HFF-Myc (cell line): ENCODE measurements around the gene SUSD6.

Experiments
- DNase-seq: peaks from one replicate; pipeline ENCODE4 v3.0.0-alpha.2; 2011; ENCODE audit warnings: low read depth; ENCODE audit errors: extremely low read depth
- H3K4me3 ChIP-seq: replicated peaks from 2 replicates; pipeline ENCODE4 v1.5.1; 2011; ENCODE audit warnings: low read depth, mild to moderate bottlenecking, control low read depth, low read length
- CTCF ChIP-seq: IDR thresholded peaks from 2 replicates; pipeline ENCODE4 v1.5.1; 2012; ENCODE audit warnings: mild to moderate bottlenecking, low read depth, low read length, control low read depth; ENCODE audit errors: missing control alignments

SUSD6 gene

GRCh38 chr14:69674546-69675244 lies 63.3 kb downstream of the SUSD6 start:
- TF ChIP-seq CTCF, result no peak
- no peak overlapping the region for H3K4me3 ChIP-seq
- DNase-seq, result no peak

GRCh38 chr14:69675245-69675583 lies 63.8 kb downstream of the SUSD6 start:
- TF ChIP-seq CTCF, result no peak
- no peak overlapping the region for H3K4me3 ChIP-seq
- no peak for DNase-seq

GRCh38 chr14:69675877-69676416 lies 64.6 kb downstream of the SUSD6 start:
- DNase-seq, result no peak
- H3K4me3 ChIP-seq, result no peak overlapping the region
- no peak for TF ChIP-seq CTCF

GRCh38 chr14:69676723-69677122 lies 65.3 kb downstream of the SUSD6 start:
- H3K4me3 ChIP-seq, result no peak overlapping the region
- no peak for TF ChIP-seq CTCF
- DNase-seq, result no peak

GRCh38 chr14:69680297-69680696 lies 68.9 kb downstream of the SUSD6 start:
- no peak for TF ChIP-seq CTCF
- no peak overlapping the region for H3K4me3 ChIP-seq

GRCh38 chr14:69682136-69682535 lies 70.7 kb downstream of the SUSD6 start:
- no peak for DNase-seq
- no peak for TF ChIP-seq CTCF

More at GRCh38 chr14:69680297-69680696, 68.9 kb downstream of the SUSD6 start:
- DNase-seq, result no peak

GRCh38 chr14:69682621-69683263 lies 71.3 kb downstream of the SUSD6 start:
- no peak overlapping the region for H3K4me3 ChIP-seq
- no peak for DNase-seq
- no peak for TF ChIP-seq CTCF

More at GRCh38 chr14:69682136-69682535, 70.7 kb downstream of the SUSD6 start:
- H3K4me3 ChIP-seq, result no peak overlapping the region
